Activated CD4-positive, CD25-positive, alpha-beta regulatory T cell treated with anti-CD3 and anti-CD28 coated beads, Interleukin-2, amount 50 U/mL, for 72 hours (primary cell): ENCODE results near the gene PRR30.
"Not testable (repeated sequence)": the region's sequence is repeated elsewhere in the genome, so short reads cannot be mapped to it uniquely, and the experiment has no call there.

Experiments used
- DNase-seq: peaks from one replicate; pipeline ENCODE4 v3.0.0; 2021

PRR30 gene

DNA sequence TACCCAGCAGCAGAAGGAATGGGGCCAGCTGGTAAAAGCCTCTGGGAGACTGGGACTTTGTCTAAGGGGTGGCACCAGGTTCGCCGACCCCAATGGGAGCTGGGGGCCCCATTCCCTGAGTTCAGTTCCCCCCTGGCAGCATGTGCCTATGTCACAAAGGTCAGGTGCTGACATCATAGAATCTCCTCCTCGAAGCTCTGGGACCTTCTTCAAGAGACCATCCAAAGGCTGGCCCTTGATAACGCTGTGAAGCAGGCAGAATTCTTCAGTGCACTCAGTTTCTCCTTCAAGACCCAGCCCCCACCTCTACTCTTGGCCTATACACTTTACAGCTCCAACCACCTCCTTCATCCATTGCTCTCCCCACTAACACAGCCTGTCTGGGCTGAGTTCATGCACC lies at the start of gene PRR30:
TSS of gene PRR30 (minus strand) at position 101 of the 400 bp plus-strand sequence. CDS start 1,081 bp downstream, outside the sequence.
- DNase-seq, result no peak

DNA sequence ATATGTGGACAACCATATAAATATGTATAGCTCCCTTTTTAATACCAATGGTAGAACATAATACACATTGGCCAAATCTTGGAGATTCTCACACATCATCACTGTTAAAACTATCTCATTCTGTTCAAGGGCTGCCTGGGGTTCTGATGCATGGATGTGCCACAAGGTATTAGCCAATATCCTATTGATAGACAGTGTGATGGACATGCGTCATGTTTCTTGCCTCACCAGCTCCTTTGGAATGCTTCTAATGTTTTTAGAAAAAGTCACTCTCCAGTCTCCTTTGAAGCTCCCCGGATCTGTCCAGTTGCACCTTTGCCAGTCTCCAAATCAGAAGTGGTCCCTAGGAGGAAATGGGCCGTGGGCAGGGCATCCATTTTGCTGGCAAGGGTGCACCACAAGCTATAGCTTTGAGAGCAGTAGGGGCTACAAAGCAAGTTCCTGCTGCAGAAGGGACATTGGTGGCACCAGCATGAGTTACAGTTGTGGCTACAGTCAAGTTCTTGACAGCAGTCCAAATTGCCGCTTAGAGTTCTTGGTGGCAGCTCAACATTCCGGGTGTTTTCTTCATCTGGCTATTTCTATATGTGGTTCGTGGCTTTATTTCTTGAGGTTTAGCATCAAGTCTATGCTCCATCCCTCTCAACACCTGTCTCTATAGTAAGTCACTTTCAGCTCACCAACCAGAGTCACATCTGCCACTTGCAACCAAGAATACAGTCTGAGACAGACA lies 47.6 kb upstream of the PRR30 start:
- no peak for DNase-seq

DNA sequence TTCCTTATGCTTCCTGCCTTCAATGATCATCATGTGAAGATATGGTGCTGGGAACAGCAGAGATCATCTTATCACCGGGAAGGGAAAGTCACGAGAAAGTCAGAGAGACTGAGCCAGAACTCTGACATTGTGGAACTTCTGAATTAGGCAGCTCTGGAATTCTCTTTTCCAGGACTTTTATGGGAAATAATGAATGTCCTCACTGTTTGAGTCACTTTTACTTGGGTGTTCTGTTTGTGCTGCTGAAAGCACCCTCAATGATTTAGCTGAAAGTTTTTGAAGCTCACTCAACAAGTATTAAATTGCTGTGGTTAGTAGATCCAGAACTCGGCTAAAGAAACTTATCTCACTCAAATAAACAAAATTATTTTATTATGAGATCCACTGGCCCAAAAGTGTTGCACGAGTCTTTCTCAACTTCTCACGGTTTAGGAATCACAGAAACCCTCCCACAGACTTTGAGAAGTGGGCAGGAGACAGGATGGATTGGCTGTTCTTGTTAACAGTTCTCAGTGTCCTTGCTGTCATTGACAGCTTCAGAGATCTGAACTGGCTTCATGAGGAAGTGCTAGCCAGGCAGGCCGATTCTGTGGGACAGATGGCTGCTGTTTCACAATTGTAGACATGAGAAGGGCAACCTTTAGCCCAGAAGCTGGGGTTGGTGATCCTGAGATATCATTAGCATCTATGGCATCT lies 46.3 kb upstream of the PRR30 start:
- DNase-seq, result no peak

DNA sequence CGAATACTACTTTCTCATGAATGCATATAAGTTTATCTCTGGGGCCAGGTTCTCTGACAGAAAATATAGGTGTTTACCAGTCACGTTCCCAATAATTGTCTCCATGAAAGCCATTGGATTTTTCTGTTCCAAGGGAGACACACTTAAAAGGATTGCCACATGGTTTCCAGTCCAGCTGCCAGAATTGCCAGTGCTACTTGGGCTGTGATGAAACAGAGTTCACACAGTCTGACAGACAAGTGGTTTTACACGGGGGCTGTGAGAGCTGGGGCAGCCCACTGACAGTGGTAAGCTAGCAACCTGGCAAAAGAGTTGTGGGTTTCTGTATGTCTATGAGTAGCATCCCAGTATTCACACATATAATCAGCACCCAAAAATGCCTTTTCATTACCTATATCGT lies 44.9 kb upstream of the PRR30 start:
- DNase-seq, result no peak

DNA sequence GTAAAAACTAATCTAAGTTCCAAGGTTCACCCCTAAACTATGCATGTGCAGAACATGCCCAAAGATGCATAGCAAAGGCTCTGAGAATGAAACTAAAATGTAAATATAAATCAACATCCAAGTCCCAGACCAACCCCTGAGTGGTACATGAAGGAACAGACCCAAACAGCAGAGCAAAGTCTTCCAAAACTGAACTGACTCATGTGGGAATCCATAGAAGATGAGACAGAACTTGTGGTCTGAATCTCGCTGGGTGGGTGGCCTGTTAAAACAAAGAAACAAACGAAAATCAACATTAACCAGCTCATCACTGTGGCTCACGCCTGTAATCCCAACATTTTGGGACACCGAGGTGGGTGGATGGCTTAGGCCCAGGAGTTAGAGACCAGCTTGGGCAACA lies 43.1 kb upstream of the PRR30 start:
- no peak for DNase-seq

DNA sequence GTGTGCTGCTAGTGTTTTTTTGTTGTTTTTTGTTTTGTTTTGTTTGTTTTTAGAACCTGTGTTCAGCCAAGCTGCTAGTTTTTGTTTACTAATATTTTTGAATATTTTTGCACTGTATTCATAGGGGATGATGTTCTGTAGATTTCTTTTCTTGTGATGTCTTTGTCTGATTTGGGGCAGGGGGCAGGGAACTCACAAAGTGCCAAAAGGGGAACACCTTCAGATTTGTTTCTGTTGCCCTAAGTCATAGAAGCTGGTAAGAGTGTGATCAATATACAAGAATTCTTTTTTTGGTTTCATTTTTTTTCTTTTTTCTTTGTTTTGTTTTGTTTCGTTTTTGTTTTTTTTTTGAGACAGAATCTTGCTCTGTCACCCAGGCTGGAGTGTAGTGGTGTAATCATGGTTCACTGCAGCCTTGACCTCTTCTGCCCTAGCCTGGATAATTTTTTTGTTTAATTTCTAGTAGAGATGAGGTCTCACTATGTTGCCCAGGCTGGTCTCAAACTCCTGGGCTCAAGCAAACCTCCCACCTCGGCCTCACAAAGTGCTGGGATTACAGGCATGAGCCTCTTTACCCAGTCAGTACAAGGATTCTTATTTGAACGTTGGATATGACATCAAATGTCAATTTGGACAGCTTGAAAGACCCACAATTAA lies 40.3 kb upstream of the PRR30 start:
- DNase-seq, result no peak

DNA sequence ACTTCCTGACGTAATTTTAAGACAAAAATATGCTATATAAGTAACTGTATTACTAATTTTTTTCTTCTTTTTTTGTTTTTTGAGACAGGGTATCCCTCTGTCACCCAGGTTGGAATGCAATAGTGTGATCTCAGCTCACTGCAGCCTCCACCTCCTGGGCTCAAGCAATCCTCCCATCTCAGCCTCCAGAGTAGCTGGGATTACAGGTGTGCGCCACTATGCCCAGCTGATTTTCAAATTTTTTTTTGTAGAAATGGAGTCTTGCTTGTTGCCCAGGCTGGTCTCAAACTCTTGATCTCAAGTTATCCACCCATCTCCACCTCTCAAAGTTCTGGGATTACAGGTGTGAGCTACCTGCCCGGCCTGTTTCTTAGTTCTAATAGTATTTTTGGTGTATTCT lies 39.3 kb upstream of the PRR30 start:
- DNase-seq, result no peak

DNA sequence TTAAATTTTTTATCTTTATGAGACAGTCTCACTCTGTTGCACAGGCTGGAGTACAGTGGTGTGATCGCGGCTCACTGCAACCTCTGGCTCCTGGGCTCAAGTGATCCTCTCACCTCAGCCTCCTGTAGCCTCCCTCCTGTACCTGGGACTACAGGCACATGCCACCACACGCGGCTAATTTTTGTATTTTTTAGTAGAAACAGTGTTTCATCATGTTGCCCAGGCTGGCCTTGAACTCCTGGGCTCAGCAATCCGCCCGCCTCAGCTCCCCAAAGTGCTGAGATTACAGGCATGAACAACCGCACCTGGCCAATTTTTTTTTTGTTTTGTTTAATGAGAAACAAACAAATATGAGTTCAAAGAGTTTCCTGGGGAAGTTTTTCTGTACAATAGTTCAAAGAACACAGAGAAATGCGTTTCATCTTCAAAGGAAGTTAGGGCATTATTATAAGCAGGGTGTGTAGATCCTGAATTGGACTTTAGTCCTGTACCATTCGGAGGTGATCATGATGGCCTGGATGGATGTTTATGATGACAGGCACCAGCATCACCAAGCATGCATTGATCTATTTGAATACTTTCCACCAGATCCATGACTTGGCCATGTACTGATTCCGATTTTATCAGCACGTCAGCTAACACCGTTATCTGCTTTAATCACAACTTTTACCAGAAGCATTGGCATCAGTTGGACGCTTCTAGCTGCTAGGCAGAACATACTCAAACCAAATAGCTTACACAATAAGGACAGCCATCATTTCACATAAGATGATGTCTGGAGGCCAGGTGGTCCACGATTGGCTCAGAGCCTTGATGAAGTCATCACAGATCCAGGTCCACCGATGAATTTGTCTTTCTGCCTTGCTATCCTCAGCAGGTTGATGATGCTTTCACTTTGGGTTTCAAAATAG lies 38.5 kb upstream of the PRR30 start:
- DNase-seq, result no peak

DNA sequence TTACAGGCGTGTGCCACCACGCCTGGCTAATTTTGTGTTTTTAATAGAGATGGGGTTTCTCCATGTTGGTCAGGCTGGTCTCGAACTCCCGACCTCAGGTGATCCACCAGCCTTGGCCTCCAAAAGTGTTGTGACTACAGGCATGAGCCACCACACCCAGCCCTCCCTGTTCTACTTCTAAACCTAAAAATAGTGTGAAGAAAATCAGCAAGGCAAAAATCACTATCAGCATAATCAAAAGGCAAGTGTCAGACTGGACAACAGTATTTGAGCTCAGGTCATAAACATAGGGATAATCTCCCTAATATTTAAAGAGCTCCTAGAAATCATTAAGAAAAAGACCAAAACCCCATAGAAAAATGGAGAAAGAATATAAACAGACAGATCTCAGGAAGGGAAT lies 36.6 kb upstream of the PRR30 start:
- not testable (repeated sequence) for DNase-seq

DNA sequence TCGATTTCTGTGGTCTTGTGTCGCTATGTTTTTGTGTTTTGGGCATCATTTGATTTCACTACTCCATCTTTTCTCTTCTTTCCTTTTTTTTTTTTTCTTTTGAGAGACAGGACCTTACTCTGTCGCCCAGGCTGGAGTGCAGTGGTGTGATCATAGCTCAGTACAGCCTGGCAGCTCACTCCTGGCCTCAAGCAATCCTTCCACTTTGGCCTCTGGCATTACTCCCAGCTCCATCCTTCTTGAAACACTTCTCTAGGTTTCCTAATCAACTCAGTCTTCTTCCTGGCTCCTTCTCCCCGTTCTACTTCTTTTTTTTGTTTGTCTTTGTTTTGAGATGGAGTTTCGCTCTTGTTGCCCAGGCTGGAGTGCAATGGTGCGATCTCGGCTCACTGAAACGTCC lies 36.1 kb upstream of the PRR30 start:
- DNase-seq, result no peak

DNA sequence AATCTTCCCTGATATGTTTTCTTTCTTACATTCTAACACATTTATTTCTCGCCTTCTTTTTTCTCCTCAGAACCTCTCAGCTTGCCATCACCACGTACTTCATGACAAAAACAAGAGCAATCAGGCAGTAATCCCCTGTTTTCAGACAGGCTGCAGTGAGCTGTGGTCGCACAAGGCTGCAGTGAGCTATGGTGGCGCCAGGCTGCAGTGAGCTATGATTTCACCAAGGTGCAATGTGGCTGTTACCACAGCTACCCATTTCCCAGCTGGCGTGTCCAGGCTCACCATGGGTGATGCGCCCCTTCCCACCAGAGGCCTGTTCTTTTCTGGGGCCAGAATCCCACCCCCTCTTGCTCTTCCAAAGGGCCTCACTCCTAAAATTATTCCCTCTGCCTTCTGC lies 35.4 kb upstream of the PRR30 start:
- DNase-seq, result no peak

DNA sequence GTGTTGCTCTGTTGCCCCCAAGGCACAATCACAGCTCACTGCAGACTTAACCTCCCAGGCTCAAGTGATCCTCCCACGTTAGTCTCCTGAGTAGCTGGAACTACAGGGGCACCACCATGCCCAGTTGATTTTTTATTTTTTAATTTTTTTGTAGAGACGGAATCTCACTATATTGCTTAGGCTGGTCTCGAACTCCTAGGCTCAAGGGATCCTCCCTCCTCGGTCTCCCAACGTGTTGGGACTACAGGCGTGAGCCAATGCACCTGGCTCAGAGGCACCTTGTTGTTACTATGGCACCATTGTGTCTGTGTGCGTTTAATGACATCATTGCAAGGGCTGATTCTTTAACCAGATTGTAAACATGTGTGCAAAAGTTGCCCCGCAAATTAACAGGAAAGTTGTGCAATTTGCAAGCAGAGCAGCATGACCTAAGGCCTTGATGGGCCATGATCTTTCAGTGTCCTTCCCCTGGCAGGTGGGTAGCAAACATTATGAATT lies 32.2 kb upstream of the PRR30 start:
- no peak for DNase-seq

DNA sequence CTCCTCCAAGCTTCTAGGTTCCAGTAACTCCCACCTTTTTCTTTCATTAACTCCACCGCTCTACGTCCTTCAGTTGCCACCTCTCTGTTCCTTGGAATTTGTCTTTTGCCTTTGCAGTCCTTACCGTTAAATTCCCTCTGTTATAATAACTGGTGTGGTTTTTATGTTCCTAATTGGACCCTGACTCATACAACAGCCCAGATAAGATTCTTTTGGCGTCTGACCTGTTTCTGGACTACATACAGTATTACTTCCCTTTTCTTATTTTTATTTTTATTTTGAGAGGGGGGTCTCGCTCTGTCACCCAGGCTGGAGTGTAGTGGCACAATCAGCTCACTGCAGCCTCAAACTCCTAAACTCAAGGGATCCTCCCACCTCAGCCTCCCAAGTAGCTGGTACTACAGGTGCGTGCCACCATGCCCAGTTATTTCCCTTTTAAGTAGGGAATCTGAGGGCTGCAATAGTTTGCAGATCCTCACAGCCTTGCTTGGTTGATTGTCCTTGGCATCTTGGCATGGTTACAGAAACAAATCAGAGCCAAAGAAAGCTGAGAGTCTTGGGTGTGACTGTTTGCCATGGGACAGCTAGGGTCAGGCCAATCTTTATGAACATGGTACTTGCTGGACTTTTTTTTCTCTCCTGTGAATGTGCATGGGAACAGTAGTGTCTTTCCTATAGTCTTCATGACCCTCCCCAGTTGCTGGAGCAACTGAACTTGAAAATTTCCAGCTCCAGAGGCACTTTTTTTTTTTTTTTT lies 31.5 kb upstream of the PRR30 start:
- no peak for DNase-seq

DNA sequence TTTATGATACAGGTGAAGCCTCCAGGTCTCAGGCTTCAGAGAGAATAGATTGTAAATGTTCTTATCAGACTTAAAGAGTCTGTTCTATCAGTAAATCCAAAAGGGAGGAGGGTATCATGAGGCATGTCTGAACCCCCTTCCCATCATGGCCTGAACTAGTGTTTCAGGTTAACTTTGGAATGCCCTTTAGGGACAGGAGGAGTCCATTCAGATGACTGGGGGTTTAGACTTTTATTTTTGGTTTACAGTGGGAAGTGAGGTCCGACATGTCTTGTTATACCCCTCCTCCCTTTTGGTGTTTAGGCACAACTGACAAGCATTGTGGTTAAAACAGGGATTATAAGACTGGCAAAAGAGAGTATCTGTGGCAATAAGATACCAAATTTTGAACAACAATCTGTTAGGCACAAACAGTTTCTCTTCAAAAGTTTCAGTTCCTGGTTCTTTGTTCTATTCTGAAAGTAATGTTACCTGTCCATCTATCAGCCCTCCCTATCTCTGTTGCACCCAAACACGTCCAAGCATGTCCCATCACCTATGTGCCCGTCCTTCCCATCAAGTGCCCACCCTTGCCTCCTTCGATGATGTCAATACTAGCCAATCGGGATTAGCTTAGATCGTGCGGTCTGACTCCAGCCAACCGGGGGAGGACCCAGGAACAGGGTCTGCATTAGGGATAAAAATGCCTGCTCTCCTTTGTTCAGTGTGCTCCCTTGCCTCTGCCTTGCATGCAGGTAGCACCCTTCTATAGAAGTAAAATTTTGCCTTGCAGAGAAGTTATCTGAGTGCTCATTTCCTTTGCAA lies 26.0 kb upstream of the PRR30 start:
- no peak for DNase-seq

DNA sequence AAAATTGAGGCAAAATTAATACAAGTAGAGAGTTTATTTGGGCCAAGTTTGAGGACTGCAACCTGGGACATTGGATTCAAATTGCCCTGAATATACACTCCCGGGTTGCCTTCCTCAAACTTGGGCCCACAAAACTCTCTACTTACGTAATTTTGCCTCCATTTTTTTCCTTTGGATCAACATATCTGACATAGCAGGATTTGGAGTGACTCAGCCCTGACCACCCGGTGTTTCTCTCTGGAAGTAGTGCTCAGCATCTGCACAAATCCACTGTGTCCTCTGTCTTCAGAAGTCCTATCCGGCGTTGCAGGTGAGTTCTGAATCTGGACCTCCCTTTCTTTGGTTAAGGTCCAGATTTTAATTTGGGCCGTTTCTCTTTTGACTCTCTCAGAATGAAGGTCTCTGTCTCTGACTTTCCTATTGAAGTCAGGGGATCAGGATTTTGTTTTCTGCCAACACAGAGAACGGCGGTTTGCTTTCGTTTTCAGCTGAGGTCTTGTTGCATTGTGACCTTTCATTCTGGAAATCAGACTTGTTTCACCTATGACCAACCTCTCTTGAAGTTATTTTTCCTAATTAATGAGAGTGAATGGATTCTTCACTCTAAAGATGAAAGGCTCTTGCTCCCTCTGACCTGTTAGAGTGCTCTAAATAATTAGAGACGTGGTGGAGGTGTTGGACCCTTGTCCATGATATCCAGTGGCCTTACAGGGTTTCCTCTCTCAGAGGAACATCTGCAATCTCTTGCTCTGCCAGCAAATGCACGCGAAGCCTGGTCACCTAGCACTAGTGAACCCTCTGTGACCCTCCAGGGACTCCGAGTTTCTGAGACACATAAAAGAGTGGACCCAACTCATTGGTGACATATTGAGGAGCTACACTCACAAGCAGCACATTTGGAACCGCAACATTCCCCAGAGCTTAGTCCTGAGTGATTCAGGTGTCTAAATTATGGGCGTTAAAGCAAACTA lies 23.2 kb upstream of the PRR30 start:
- no peak for DNase-seq

DNA sequence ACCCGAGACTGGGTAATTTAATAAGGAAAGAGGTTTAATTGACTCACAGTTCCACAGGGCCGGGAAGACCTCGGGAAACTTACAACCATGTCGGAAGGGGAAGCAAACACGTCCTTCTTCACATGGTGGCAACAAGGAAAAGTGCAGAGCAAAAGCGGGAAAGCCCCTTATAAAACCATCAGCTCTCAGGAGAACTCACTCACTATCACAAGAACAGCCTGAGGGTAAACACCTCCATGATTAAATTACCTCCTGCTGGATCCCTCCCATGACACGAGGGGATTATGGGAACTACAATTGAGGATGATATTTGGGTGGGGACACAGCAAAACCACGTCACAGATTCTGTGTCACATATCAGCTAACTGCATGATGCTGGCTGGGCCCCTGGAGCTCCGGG lies 21.0 kb upstream of the PRR30 start:
- no peak for DNase-seq

DNA sequence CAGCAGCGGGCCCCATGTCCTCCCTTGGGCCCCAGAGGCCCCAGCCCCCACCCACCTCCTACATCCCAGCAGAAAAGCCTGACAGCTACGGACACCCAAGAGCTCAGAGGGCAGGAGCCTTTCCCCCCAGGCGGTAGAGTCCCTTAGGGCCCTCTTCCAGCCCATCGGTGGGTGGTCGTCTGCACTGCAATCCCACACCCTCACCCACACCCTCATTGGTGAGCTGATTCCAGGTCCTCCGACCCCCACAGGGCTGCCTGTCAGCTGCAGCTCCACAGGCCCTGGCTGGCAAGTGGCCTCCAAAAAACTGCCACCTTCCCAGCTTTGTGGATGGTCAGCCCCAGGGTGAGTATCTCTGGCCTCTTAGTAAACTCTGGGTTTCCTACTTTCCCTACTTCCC lies 20.1 kb upstream of the PRR30 start:
- no peak for DNase-seq

DNA sequence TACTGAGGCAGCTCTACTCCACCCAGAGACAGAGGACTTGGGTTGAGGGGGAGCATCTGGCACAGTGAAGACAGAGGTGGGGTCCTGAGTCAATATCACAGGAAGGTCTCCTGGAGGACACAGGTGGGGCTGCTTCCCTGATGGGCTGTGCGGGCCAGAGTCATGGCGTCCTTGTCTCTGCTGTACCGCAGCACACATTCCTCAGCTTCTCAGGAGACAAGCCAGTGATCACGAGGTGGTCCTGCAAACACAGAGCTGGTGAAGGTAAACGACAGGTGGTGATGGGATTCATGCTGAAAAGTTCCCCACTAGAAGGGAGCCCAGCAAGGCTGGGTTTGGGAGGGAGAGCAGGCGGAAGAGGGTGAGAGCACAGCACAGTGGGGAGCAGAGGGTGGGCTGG lies 19.3 kb upstream of the PRR30 start:
- no peak for DNase-seq

DNA sequence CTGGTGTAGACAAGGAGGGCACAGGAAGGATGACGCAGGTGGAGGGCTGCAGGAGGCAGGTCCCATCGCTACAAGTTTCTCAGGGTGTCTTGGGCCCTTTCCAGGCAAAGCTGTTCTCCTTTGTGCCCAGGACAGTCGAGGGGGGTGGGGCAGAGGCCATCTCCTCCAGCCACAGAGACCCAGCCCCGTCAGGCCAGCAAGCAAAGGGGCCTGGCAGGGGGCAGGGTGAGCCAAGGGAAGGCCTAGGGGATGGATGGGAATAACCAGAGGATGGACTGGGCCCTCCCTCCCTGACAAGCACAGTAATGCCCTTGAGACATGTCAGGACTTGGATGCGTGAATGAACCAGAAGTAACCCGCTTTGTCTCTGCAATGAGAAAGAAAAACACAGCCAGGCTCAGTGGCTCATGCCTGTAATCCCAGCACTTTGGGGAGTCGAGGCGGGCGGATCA lies 15.9 kb upstream of the PRR30 start:
- no peak for DNase-seq

DNA sequence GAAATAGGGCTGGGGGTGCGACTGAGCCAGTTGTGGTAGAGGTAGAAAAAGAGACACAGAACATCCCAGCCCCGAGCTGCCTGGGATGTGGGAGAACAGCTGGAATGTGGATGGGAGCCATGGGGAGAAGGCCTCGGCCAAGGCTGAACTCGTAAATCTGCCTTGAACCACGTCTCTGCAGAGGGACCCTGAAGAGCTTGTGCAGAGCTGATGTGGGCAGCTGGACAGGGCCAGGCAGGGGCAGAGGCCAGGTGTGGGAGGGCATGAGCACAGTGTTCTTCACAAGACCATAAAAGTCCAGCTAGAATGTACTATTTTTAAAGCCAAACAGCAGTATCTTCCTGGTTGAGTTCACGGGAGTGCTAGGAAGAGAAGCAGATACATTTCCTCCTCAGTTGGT lies 15.3 kb upstream of the PRR30 start:
- no peak for DNase-seq
